ENCODE data around the gene NRG2.

- TF ChIP-seq REST (IDR thresholded peaks at IDR 0.05; ENCODE audit: insufficient read depth in 1 of 2, low read depth in 2 of 2, low read length in 2 of 2) (no peak), POLR2AphosphoS5 (IDR thresholded peaks at IDR 0.05; ENCODE audit: low read depth, low read length) (no peak), SIN3A (IDR thresholded peaks at IDR 0.05; ENCODE audit: borderline replicate concordance, insufficient read depth, low read length) (no peak), TAF1 (IDR thresholded peaks at IDR 0.05; ENCODE audit: borderline replicate concordance, insufficient read depth, low read length) (no peak), FOXP2 (optimal IDR thresholded peaks at IDR 0.05; ENCODE audit: borderline replicate concordance, extremely low read depth, extremely low read length, insufficient read depth) (no peak)
These were observed 24.6 kb downstream of the NRG2 start for GRCh38 chr5:140018517-140018916.

All from PFSK-1 (cell line).